Stimulated activated CD4-positive, alpha-beta T cell treated with anti-CD3 and anti-CD28 coated beads, Interleukin-15, amount 100 ng/mL, for 48 hours (primary cell): Measurements from ENCODE around the gene RGS3.
"Not testable (repeated sequence)": the region's sequence is repeated elsewhere in the genome, so short reads cannot be mapped to it uniquely, and the experiment has no call there.

Experiments
- DNase-seq, 2 donors: peaks; one replicate each; pipeline ENCODE4 v3.0.0-alpha.2; 2020; ENCODE audit warnings: low read depth in 2 of 2

The RGS3 gene

GRCh38 chr9:113547501-113547900 lies 84.0 kb downstream of the RGS3 start:
- no peak for DNase-seq

- DNase-seq, result peak in 1 of 2 donors; percentile 13
Observed at GRCh38 chr9:113548221-113549041, 84.9 kb downstream of the RGS3 start.

GRCh38 chr9:113549892-113550291 lies 86.4 kb downstream of the RGS3 start:
- DNase-seq, result not testable (repeated sequence)

- DNase-seq, result no peak
Observed at GRCh38 chr9:113556877-113557593, 93.5 kb downstream of the RGS3 start.

- DNase-seq, result no peak
Observed at GRCh38 chr9:113558632-113559502, 95.3 kb downstream of the RGS3 start.

- no peak for DNase-seq
Observed at GRCh38 chr9:113559834-113560800, 96.6 kb downstream of the RGS3 start.

- DNase-seq, result no peak
Observed at GRCh38 chr9:113562653-113563381, 99.3 kb downstream of the RGS3 start.

- no peak for DNase-seq
Observed at GRCh38 chr9:113563826-113564497, 100.4 kb downstream of the RGS3 start.

GRCh38 chr9:113564498-113565237 lies 101.1 kb downstream of the RGS3 start:
- no peak for DNase-seq

- no peak for DNase-seq
Observed at GRCh38 chr9:113566016-113566711, 102.6 kb downstream of the RGS3 start.

- DNase-seq, result no peak
Observed at GRCh38 chr9:113566712-113567071, 103.2 kb downstream of the RGS3 start.

GRCh38 chr9:113567361-113568080 lies 104.0 kb downstream of the RGS3 start:
- DNase-seq, result no peak

- DNase-seq, result no peak
Observed at GRCh38 chr9:113568081-113568435, 104.5 kb downstream of the RGS3 start.

- DNase-seq, result no peak
Observed at GRCh38 chr9:113568571-113569321, 105.2 kb downstream of the RGS3 start.

- DNase-seq, result no peak
Observed at GRCh38 chr9:113569472-113570060, 106.0 kb downstream of the RGS3 start.

GRCh38 chr9:113570106-113570505 lies 106.6 kb downstream of the RGS3 start:
- no peak for DNase-seq
